Activated T-cell treated with anti-CD3 and anti-CD28 coated beads for 1 hour (primary cell): Measurements from ENCODE around the gene C1orf216.
"Not testable (repeated sequence)": the region's sequence is repeated elsewhere in the genome, so short reads cannot be mapped to it uniquely, and the experiment has no call there.

Experiments used
- DNase-seq: peaks from one replicate; pipeline ENCODE4 v3.0.0-alpha.2; 2020; ENCODE audit warnings: low read depth

The C1orf216 gene

GRCh38 chr1:35706846-35707600 lies 11.7 kb downstream of the C1orf216 start:
- no peak for DNase-seq

- DNase-seq = no peak
Observed at GRCh38 chr1:35702508-35702907, 16.2 kb downstream of the C1orf216 start.

GRCh38 chr1:35699152-35699551 lies 19.5 kb downstream of the C1orf216 start:
- not testable (repeated sequence) for DNase-seq

- DNase-seq = no peak
Observed at GRCh38 chr1:35692317-35692716, 26.4 kb downstream of the C1orf216 start.

- DNase-seq = no peak
Observed at GRCh38 chr1:35691571-35692220, 27.0 kb downstream of the C1orf216 start.

- DNase-seq = no peak
Observed at GRCh38 chr1:35691080-35691479, 27.6 kb downstream of the C1orf216 start.

- not testable (repeated sequence) for DNase-seq
Observed at GRCh38 chr1:35690103-35690502, 28.6 kb downstream of the C1orf216 start.

- DNase-seq = no peak
Observed at GRCh38 chr1:35688161-35688560, 30.5 kb downstream of the C1orf216 start.

GRCh38 chr1:35683012-35683411 lies 35.7 kb downstream of the C1orf216 start:
- DNase-seq = no peak

- no peak for DNase-seq
Observed at GRCh38 chr1:35680271-35680670, 38.4 kb downstream of the C1orf216 start.

GRCh38 chr1:35675773-35676172 lies 42.9 kb downstream of the C1orf216 start:
- DNase-seq = no peak

GRCh38 chr1:35674111-35674510 lies 44.6 kb downstream of the C1orf216 start:
- DNase-seq = no peak

- no peak for DNase-seq
Observed at GRCh38 chr1:35672116-35672515, 46.6 kb downstream of the C1orf216 start.

- DNase-seq = no peak
Observed at GRCh38 chr1:35668506-35668905, 50.2 kb downstream of the C1orf216 start.

- no peak for DNase-seq
Observed at GRCh38 chr1:35666916-35667315, 51.8 kb downstream of the C1orf216 start.

GRCh38 chr1:35666216-35666615 lies 52.5 kb downstream of the C1orf216 start:
- DNase-seq = no peak
